M059J (cell line): ENCODE measurements around the gene PDE3B. TPM values are rescaled to one million over a fixed set of nuclear protein-coding genes. Genes with fewer than 3 reads are reported as not detected.
A peak's percentile ranks its signal among the peaks of the same experiment; 100 is the strongest.

Experiments used
- DNase-seq: peaks from one replicate; pipeline ENCODE4 v3.0.0-alpha.2; 2012; ENCODE audit warnings: low read depth
- total RNA-seq: library from RNA; depleted of rRNA; stranded (reverse); fragments of >200 nt; shearing (Covaris generic); gene quantifications from 2 replicates; pipeline ENCODE4 v1.2.3, GENCODE V29; 2014

The PDE3B gene
- total RNA-seq, 1 experiment from 2014 or later, result not detected

DNA sequence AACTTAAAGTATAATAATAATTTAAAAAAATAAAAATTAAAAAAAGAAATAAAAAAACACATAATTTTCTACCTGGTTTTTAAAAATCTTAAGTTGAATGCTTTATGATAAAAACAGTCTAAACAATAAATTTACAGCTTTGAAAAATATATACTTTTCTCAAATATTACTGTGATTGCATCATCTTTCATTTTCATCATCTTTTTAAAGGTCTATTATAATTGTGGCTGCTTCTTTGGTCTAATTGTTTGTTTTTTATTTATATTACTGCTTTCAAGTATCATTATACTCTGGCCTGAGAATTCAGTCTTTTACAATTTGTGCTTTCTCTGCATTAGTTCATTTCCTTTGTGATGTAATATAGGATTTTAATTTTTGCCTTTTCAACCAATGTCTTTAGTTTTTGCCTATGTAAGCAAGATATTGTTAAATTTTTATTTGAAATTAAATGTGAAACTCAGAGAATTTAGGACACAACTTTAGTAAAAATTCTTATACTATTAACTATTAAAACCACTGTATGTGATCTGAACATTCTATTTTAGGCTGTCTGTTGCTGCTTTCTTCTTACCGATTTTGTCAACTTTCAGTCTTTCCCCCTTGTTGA, 241.2 kb downstream of the PDE3B start:
- DNase-seq, result no peak

- DNase-seq, result no peak
Measured at GRCh38 chr11:14886513-14886912, 242.9 kb downstream of the PDE3B start.

DNA sequence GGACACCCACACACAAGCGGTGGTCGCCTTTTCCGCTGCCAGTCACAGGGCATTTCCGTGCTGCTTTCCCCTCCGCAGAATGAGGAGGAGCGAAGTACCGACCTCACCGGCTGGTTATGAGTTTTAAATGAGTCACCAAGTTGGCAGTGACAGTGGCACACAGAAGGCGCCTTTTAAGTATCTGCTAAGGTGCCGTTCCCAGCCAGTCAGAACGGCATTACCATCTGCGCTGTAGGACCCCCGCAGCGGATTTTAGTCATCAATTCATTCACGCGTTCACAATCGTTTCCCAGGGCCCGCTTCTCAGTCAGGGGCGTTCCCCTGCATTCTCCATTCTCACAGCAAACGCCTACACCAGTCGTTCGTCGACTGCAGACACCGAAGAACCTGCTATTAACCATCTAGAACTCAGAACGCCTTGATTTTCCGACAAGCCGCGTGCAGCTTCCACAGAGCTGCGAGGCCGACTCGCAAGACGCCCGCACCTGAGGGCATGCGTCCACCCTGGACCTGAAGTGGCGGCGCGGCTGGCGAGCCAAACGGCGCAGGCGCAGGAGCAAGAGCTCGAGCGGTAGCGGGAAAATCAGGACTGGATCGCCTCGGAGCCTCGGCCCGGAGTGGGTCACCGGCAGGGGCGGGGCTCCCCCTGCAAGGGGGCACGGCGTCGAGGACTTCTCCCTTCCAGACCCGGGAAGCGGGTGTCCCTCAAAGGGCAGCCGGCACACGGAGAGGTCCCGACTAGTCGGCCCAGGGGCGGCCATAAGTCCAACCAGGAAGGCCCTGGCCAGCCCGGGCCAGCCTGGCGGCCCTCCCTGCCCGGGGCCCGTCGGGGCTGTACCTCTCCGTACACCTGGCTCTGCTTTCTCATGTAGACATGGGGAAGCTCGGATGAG, 247.8 kb downstream of the PDE3B start:
- peak; percentile 89 for DNase-seq

- DNase-seq, result peak; percentile 98
Measured at GRCh38 chr11:14892036-14892556, 248.5 kb downstream of the PDE3B start, which contains the start of gene CYP2R1. TSS of gene CYP2R1 (minus strand) at chr11:14892231. CDS start at chr11:14892205, 26 bp downstream.

DNA sequence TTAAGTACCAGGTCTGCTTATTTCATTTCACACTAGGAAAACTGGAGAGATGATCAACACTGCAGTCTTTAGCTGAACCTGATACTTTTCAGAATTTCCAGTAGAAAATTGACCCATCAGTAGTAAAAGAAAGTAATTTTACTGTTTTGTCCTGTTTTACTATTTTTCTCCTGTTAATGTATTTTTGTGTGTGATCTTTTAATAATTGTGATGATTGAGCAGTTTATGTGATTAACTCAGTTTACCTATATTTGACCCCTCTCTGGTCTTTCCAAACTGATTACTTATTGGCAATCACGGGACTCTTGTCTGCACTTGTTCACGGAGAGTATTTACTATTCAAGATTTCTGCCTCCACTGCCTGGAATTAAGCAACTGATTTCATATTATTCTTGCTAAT, 249.0 kb downstream of the PDE3B start:
- DNase-seq, result no peak

GRCh38 chr11:14894657-14895598, 251.3 kb downstream of the PDE3B start:
- no peak for DNase-seq

GRCh38 chr11:14898355-14898754, 254.8 kb downstream of the PDE3B start:
- DNase-seq, result no peak

GRCh38 chr11:14898906-14899305, 255.3 kb downstream of the PDE3B start:
- no peak for DNase-seq

GRCh38 chr11:14902650-14903350, 259.2 kb downstream of the PDE3B start:
- peak; percentile 73 for DNase-seq

DNA sequence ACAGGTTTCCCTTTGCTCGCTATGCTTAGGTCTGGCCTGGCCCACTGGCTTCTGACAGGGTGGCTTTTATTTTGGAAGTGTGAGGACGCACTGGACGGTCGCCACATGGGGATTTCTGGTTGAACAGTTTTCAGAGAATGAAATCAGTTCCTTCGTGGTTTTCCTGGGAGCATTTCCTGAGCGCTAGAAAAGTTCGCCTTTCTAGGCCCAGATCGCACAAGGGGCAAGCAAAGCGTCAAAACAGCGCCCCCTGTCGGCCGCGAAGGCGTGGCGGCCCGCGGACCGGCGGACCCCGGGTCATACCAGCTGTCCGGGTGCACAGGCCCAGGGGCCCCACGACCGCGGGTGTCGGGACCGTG, 261.1 kb downstream of the PDE3B start:
- peak; percentile 53 for DNase-seq

GRCh38 chr11:14905104-14906033, 261.8 kb downstream of the PDE3B start:
- DNase-seq, result peak; percentile 6

DNA sequence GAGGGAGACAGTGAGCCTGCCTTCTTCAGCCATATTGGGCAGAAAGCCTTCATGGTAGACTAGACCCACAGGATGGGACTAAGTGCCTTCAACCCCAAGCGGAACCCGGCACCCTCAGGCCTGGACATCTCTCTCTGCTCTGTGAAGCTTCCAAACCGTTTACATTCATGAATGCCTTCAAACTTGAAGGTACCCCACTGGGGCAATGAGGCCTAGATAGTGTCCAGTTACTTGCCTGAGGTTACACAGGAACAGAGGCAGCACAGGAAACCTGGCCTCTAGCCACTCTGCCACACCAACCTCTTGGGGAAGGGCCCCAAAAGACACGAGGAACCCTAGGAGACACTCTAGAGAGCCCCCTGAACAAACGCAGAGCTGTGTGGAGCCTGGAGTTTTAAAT, 263.0 kb downstream of the PDE3B start:
- no peak for DNase-seq

DNA sequence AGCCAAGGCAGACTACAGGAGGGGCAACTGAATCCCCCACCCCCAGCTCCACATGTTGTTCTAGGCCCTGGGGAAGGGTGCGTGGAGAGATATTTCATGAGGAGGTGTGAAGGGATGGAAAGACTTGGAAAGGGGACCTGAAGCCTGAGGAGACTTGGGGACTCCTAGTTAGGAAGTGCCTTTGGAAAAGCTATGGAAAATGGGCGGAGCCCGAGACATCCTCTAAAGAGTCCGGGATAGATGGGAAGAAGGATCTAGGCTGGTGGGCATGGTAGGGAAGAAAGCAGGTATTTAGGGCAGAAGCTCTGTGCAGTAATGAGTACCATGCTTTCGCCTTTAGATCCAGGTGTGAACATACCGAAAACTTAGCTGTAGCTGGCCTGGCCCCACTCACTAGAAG, 263.4 kb downstream of the PDE3B start:
- no peak for DNase-seq

- peak; percentile 35 for DNase-seq
Measured at GRCh38 chr11:14907411-14908213, 264.0 kb downstream of the PDE3B start.

GRCh38 chr11:14908214-14908880, 264.7 kb downstream of the PDE3B start:
- peak; percentile 56 for DNase-seq

DNA sequence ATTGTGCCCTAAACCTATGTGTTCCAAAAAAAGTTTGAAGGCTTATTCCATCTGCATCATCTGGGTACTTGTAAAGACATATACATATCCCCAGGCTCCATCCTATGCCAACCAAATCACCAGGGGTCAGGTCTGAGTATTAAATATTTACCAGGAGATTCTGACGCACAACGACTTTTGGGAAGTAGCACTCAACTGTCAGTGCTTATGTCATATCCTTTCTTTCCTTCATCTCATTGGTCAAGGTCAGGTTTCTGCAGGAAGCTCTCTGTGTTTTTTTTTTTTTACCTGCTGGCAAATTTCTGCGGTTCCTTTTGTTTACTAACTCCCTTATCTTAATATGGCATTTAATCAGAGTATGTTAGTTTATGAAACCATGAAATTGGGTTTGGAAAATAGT, 270.9 kb downstream of the PDE3B start:
- DNase-seq, result no peak

GRCh38 chr11:14916403-14916802, 272.8 kb downstream of the PDE3B start:
- no peak for DNase-seq
